HEK293 (cell line): ENCODE measurements around the gene RAB11A.

ENCODE experiments used
- CTCF ChIP-seq: fragments of 450-650 bp; formaldehyde crosslinking; IDR thresholded peaks from 2 replicates; pipeline ENCODE4 v1.5.1; 2016; ENCODE audit warnings: missing biosample characterization, missing genetic modification characterization
- KLF16 ChIP-seq: fragments of 450-650 bp; formaldehyde crosslinking; IDR thresholded peaks from 2 replicates; pipeline ENCODE4 v1.5.1; 2017; ENCODE audit warnings: missing biosample characterization, missing genetic modification characterization
- PATZ1 ChIP-seq: fragments of 450-650 bp; formaldehyde crosslinking; IDR thresholded peaks from 2 replicates; pipeline ENCODE4 v1.5.1; 2016; ENCODE audit warnings: missing biosample characterization, missing genetic modification characterization
- ZEB2 ChIP-seq: fragments of 450-650 bp; formaldehyde crosslinking; IDR thresholded peaks from 2 replicates; pipeline ENCODE4 v1.5.1; 2016; ENCODE audit warnings: missing biosample characterization, missing genetic modification characterization
- ZNF24 ChIP-seq: fragments of 450-650 bp; formaldehyde crosslinking; IDR thresholded peaks from 2 replicates; pipeline ENCODE4 v1.5.1; 2016; ENCODE audit warnings: missing biosample characterization, missing genetic modification characterization
- ZNF610 ChIP-seq: fragments of 450-650 bp; formaldehyde crosslinking; IDR thresholded peaks from 2 replicates; pipeline ENCODE4 v1.5.1; 2016; ENCODE audit warnings: missing biosample characterization, missing genetic modification characterization, borderline replicate concordance

- TF ChIP-seq ZNF24 (no peak), CTCF (tag by site-specific recombination) (no peak), ZEB2 (tag by site-specific recombination) (no peak), KLF16 (no peak), ZNF610 (tag by site-specific recombination) (no peak), PATZ1 (tag by site-specific recombination) (no peak)
Measured at GRCh38 chr15:65912235-65912634, 42.9 kb downstream of the RAB11A start.
